ENCODE measurements around the gene FAM216B. TPM values are rescaled to one million over a fixed set of nuclear protein-coding genes. Genes with fewer than 3 reads are reported as not detected.

Gene FAM216B
- total RNA-seq, 1 donor from 2014 or later, result 0.99 TPM

GRCh38 chr13:42752731-42753130 is 28.7 kb upstream of the FAM216B start:
- no peaks in the 10 kb centered on the region for H3K9me3 ChIP-seq (replicated peaks)
- no peaks in the 10 kb centered on the region for H3K27me3 ChIP-seq (ENCODE audit: low read depth)
- H3K36me3 ChIP-seq, result no peaks in the 10 kb centered on the region
- DNase-seq, result no peak
- H3K4me3 ChIP-seq, result no peak overlapping the region
- H3K4me1 ChIP-seq, result peaks cover 19% of the 10 kb centered on the region
- H3K27ac ChIP-seq (replicated peaks), result no peak overlapping the region
- no peak for TF ChIP-seq CTCF (IDR thresholded peaks at IDR 0.05; ENCODE audit: borderline replicate concordance)
- intact Hi-C loops (cut with micrococcal nuclease), result no loop called here

- no peak for TF ChIP-seq CTCF (IDR thresholded peaks at IDR 0.05; ENCODE audit: borderline replicate concordance)
- no peak for DNase-seq
- H3K27ac ChIP-seq (replicated peaks), result no peak overlapping the region
Observed at GRCh38 chr13:42753697-42754096, 27.7 kb upstream of the FAM216B start.

DNA sequence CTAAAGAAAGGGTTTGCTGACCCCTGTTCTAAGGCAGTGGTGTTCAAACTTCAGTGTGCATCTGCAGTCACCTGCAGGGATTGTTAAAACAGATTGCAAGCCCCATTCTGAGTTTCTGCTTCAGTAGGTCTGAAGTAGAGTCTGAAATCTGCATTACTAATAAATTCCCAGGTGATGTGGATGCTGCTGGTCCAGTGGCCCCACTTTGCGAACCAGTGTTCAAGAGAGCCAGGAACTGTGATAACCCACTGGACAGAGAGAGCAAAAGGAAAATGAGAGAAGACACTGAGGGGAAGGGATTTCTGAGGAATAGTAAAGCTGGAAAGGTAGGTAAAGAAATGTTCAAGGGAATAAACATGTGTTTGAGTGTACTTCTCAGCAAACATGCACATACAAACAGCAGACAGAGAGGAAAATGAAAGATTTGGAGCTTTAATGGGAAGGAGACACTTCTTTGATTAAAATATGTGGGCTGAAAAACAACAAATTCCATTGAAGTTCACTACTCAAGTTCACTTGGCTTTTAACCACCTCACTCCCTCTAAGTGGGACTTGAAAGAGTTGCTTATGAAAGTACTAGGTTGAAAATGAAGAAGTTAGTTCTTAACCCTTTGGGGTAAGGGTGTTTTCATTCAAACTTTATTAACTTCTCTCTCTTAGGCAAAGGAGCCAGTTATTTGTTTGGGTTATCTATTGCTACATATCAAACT is 26.4 kb upstream of the FAM216B start:
- no peak overlapping the region for H3K27ac ChIP-seq (replicated peaks)
- no peak for DNase-seq
- H3K9me3 ChIP-seq (replicated peaks), result no peaks in the 10 kb centered on the region
- H3K4me3 ChIP-seq, result no peak overlapping the region
- H3K27me3 ChIP-seq (ENCODE audit: low read depth), result no peaks in the 10 kb centered on the region
- H3K36me3 ChIP-seq, result no peaks in the 10 kb centered on the region
- TF ChIP-seq CTCF (IDR thresholded peaks at IDR 0.05; ENCODE audit: borderline replicate concordance), result no peak
- peaks cover 15% of the 10 kb centered on the region for H3K4me1 ChIP-seq
- intact Hi-C loops (cut with micrococcal nuclease), result no loop called here

More at GRCh38 chr13:42753697-42754096, 27.7 kb upstream of the FAM216B start:
- Histone ChIP-seq H3K27me3 (ENCODE audit: low read depth) (no peaks in the 10 kb centered on the region), H3K9me3 (replicated peaks) (no peaks in the 10 kb centered on the region), H3K36me3 (no peaks in the 10 kb centered on the region), H3K4me1 (peaks cover 15% of the 10 kb centered on the region), H3K4me3 (no peak overlapping the region)
- intact Hi-C loops (cut with micrococcal nuclease), result no loop called here

DNA sequence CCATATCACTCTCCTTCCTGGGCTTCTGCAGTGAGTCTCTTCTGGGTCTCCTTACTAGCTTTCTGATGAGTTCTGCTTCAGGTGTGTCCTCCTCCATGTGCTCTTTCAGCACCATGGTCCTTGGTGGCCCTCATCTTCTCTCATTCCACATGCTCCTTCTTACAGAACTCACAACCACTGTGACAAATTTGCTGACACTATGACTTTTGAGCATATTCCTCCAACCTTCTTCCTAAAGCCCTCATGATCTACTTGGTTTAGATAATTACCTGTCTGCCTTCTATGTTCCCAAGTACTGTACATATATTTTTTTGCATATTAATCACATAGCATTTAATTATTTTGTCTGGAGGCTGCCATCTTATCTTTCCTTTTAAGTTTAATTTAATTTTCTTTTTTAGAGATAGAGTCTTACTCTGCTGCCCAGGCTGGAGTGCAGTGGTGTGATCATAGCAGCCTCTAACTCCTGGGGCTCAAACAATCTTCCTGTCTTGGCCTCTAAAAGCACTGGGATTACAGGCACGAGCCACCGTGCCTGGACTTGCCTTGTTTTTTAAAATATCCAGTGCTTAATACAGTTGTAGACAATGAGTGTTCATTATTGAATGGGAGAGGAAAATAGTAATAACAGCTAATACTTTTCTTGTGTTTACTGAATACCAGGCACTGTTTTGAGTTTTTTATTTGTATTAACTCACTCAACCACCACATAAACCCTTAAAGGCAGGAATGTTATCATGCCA is 23.5 kb upstream of the FAM216B start:
- intact Hi-C loops (cut with micrococcal nuclease), result no loop called here

GRCh38 chr13:42758515-42758914 is 22.9 kb upstream of the FAM216B start:
- TF ChIP-seq CTCF (IDR thresholded peaks at IDR 0.05; ENCODE audit: borderline replicate concordance), result no peak
- Histone ChIP-seq H3K27me3 (ENCODE audit: low read depth) (no peaks in the 10 kb centered on the region), H3K27ac (replicated peaks) (no peak overlapping the region), H3K4me1 (peaks cover 3% of the 10 kb centered on the region), H3K9me3 (replicated peaks) (no peaks in the 10 kb centered on the region), H3K36me3 (no peaks in the 10 kb centered on the region), H3K4me3 (no peak overlapping the region)
- intact Hi-C loops (cut with micrococcal nuclease), result no loop called here
- no peak for DNase-seq

More for the DNA sequence above, 23.5 kb upstream of the FAM216B start:
- peaks cover 5% of the 10 kb centered on the region for H3K4me1 ChIP-seq
- H3K4me3 ChIP-seq, result no peak overlapping the region
- H3K36me3 ChIP-seq, result no peaks in the 10 kb centered on the region
- TF ChIP-seq CTCF (IDR thresholded peaks at IDR 0.05; ENCODE audit: borderline replicate concordance), result no peak
- H3K27ac ChIP-seq (replicated peaks), result no peak overlapping the region
- DNase-seq, result no peak
- H3K27me3 ChIP-seq (ENCODE audit: low read depth), result no peaks in the 10 kb centered on the region
- no peaks in the 10 kb centered on the region for H3K9me3 ChIP-seq (replicated peaks)

All from left ventricle myocardium inferior (tissue), 1 donor.